SU-DHL-6 (cell line): Measurements from ENCODE around the gene STX1A.

Source experiments
- H2AFZ ChIP-seq: fragments of 200-600 bp; sonication (generic); 2 replicates; pipeline ENCODE4 v1.6.1; 2014; ENCODE audit warnings: low read depth, mild to moderate bottlenecking, moderate library complexity, mixed read lengths, antibody characterized with exemption, low read length; ENCODE audit not compliant: severe bottlenecking
- H3F3A ChIP-seq: fragments of 200-600 bp; shearing (Covaris generic); 2 replicates; pipeline ENCODE4 v1.6.0; 2016; ENCODE audit warnings: antibody characterized with exemption, mild to moderate bottlenecking; ENCODE audit not compliant: insufficient read depth
- H3K27ac ChIP-seq: fragments of 200-600 bp; sonication (generic); 2 replicates; pipeline ENCODE4 v1.5.1; 2016; ENCODE audit warnings: low read depth, mild to moderate bottlenecking, low read length, moderate library complexity, mixed read lengths
- H3K27me3 ChIP-seq: fragments of 200-600 bp; sonication (generic), shearing (Covaris generic); 2 replicates; pipeline ENCODE4 v1.6.0; 2014; ENCODE audit warnings: mild to moderate bottlenecking, low read length
- H3K36me3 ChIP-seq: fragments of 200-600 bp; sonication (generic); 2 replicates; pipeline ENCODE4 v1.6.1; 2014; ENCODE audit warnings: mild to moderate bottlenecking, low read length, mixed read lengths
- H3K4me2 ChIP-seq: fragments of 300-600, 200-600 bp; shearing (Covaris generic), sonication (generic); 2 replicates; pipeline ENCODE4 v1.6.0; 2014; ENCODE audit warnings: low read length, low read depth, mild to moderate bottlenecking; ENCODE audit not compliant: poor library complexity, severe bottlenecking
- H3K4me3 ChIP-seq: fragments of 200-600 bp; sonication (generic); 2 replicates; pipeline ENCODE4 v1.5.1; 2014; ENCODE audit warnings: antibody characterized with exemption, low read length, mild to moderate bottlenecking, mixed read lengths; ENCODE audit not compliant: insufficient read depth, poor library complexity, severe bottlenecking
- H3K79me2 ChIP-seq: fragments of 200-600 bp; sonication (generic); 2 replicates; pipeline ENCODE4 v1.6.1; 2014; ENCODE audit warnings: mild to moderate bottlenecking, low read length, moderate library complexity; ENCODE audit not compliant: insufficient read depth
- H3K9ac ChIP-seq: fragments of 200-600 bp; sonication (generic); 2 replicates; pipeline ENCODE4 v1.7.0; 2014; ENCODE audit warnings: mild to moderate bottlenecking, low read length
- H3K9me2 ChIP-seq: fragments of 200-600 bp; sonication (generic); replicated peaks from 2 replicates; pipeline ENCODE4 v1.6.1; 2014; ENCODE audit warnings: low read length; ENCODE audit not compliant: insufficient read depth
- H3K9me3 ChIP-seq: fragments of 200-600 bp; sonication (generic); 2 replicates; pipeline ENCODE4 v1.6.1; 2014; ENCODE audit warnings: low read length, mixed read lengths; ENCODE audit not compliant: insufficient read depth
- H4K20me1 ChIP-seq: fragments of 200-600 bp; sonication (generic); 2 replicates; pipeline ENCODE4 v1.6.1; 2014; ENCODE audit warnings: low read depth, mild to moderate bottlenecking, antibody characterized with exemption, low read length, moderate library complexity, mixed read lengths
- EZH2phosphoT487 ChIP-seq: fragments of 200-600 bp; sonication (generic), shearing (Covaris generic); conservative IDR thresholded peaks from 2 replicates; pipeline ENCODE4 v1.6.1; 2018; ENCODE audit warnings: mild to moderate bottlenecking, antibody characterized with exemption, low read length, moderate library complexity, mixed read lengths
- TF ChIP-seq, protein P1 (sequence below): fragments of 200-600 bp; sonication (generic); IDR thresholded peaks from one replicate; pipeline ENCODE4 v1.5.1; 2017; ENCODE audit warnings: antibody characterized with exemption, mild to moderate bottlenecking, low read length, moderate library complexity; ENCODE audit not compliant: insufficient read depth, poor library complexity, severe bottlenecking

Gene STX1A

DNA sequence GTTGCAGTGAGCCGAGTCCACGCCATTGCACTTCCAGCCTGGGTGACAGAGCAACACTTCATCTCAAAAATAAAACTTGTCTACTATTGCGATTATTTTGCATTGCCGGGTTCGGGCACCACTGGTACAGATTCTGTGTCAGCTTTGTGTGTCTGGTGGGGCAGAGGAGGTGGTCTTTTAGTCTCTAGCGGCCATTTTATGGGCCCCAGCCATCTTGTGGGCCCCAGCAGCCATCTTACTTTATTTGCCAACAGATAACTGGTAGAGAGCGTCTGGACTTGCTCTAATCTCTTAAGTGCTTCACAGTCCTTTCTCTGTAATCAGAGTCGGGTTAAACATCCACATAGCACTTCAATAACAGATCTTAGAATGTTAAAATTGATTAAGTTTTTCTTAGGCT lies 31.2 kb downstream of the STX1A start:
- Histone ChIP-seq H3K27me3 (no peaks in the 10 kb centered on the region), H2AFZ (no peak overlapping the region), H3K9ac (no peak overlapping the region), H3K4me2 (no peak overlapping the region), H3F3A (no peaks in the 10 kb centered on the region), H3K9me3 (no peaks in the 10 kb centered on the region), H3K36me3 (no peaks in the 10 kb centered on the region), H3K79me2 (peaks cover 33% of the 10 kb centered on the region), H3K9me2 (no peaks in the 10 kb centered on the region), H3K4me3 (no peak overlapping the region), H4K20me1 (no peaks in the 10 kb centered on the region), H3K27ac (no peak overlapping the region)
- TF ChIP-seq EZH2phosphoT487: no peak

DNA sequence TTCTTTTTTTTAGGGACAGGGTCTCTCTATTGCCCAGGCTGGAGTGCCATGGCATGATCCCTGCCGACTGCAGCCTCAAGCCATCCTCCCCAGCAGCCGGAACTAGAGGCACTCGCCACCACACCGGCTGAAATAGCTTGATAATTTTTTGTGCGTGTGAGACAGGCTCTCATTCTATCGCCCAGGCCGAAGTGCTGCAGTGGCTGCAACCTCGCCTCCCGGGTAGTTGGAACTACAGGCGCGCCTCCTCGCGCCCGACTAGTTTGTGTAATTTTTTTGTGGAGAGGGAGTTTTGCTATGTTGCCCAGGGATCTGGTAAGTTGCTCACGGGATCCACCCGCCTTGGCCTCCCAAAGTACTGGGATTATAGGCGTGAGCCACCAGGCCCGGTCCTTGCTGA lies 34.2 kb downstream of the STX1A start:
- TF ChIP-seq, protein P1, sequence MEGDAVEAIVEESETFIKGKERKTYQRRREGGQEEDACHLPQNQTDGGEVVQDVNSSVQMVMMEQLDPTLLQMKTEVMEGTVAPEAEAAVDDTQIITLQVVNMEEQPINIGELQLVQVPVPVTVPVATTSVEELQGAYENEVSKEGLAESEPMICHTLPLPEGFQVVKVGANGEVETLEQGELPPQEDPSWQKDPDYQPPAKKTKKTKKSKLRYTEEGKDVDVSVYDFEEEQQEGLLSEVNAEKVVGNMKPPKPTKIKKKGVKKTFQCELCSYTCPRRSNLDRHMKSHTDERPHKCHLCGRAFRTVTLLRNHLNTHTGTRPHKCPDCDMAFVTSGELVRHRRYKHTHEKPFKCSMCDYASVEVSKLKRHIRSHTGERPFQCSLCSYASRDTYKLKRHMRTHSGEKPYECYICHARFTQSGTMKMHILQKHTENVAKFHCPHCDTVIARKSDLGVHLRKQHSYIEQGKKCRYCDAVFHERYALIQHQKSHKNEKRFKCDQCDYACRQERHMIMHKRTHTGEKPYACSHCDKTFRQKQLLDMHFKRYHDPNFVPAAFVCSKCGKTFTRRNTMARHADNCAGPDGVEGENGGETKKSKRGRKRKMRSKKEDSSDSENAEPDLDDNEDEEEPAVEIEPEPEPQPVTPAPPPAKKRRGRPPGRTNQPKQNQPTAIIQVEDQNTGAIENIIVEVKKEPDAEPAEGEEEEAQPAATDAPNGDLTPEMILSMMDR: no peak
- no peak for TF ChIP-seq EZH2phosphoT487
- no peaks in the 10 kb centered on the region for H3K9me3 ChIP-seq
- no peaks in the 10 kb centered on the region for H3K36me3 ChIP-seq
- no peaks in the 10 kb centered on the region for H3F3A ChIP-seq
- H3K79me2 ChIP-seq: peaks cover 59% of the 10 kb centered on the region
- H4K20me1 ChIP-seq: no peaks in the 10 kb centered on the region
- no peak overlapping the region for H3K4me3 ChIP-seq
- no peaks in the 10 kb centered on the region for H3K27me3 ChIP-seq
- no peak overlapping the region for H3K4me2 ChIP-seq
- H2AFZ ChIP-seq: no peak overlapping the region
- H3K9ac ChIP-seq: no peak overlapping the region
- no peaks in the 10 kb centered on the region for H3K9me2 ChIP-seq
- no peak overlapping the region for H3K27ac ChIP-seq

DNA sequence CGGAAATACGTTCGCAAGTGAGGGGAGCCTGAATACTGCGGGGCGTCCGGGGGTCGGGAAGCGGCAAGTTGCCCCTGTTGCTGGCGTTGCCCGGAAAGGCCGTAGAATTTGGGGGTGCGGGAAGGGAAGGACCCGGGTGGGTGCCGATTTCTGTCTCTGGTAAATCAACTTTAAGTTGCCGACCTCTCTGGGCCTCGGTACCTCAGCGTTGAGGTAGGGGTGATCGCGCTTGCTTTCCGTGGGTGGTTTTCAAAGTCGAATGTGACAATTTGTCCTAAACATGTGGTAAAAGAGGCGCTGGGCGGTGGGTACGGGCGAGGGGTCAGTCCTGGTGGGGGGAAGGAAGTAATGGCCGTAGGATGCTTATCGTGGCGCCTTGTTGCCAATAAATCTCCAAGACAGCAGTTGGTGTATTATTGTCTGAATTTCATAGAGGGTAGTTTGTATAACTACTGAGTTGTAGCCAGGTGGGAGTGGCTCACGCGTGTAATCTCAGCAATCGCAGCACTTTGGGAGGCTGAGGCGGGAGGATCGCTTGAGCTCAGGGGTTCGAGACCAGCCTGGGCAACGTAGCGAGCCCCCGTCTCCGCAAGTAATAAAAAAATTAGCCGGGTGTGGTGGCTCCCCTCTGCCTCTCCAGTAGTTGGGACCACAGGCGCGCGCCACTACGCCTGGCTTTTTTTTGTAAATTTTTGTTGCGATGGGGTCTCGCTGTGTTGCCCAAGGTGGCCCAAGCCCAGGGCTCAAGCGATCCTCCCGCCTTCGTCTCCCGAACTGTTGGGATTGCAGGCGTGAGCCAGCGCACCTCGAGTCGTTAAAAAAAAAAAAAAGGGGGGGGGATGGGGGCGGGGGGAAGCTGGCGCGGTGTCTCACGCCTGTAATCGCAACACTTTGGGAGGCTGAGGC lies 35.4 kb downstream of the STX1A start:
- Histone ChIP-seq H3K36me3 (no peaks in the 10 kb centered on the region), H4K20me1 (no peaks in the 10 kb centered on the region), H3K4me3 (peak overlapping the region; percentile 83), H3K4me2 (peak overlapping the region; percentile 64), H3K27me3 (no peaks in the 10 kb centered on the region), H3K9ac (peak overlapping the region; percentile 86), H3K9me2 (no peaks in the 10 kb centered on the region), H3K9me3 (no peaks in the 10 kb centered on the region), H3K79me2 (peaks cover 64% of the 10 kb centered on the region), H3F3A (no peaks in the 10 kb centered on the region), H3K27ac (peak overlapping the region; percentile 20; the same call in 1 of the 2 replicates), H2AFZ (peak overlapping the region; percentile 90)
- TF ChIP-seq, protein P1: no peak
- TF ChIP-seq EZH2phosphoT487: no peak
